Panc1 (cell line): ENCODE results near the gene GNG7. TPM values are rescaled to one million over a fixed set of nuclear protein-coding genes. Genes with fewer than 3 reads are reported as not detected.

Experiments used
- ATAC-seq: fragments of 200-7000 bp; cut with Tn5 transposase; 2 replicates; pipeline ENCODE4 v1.9.1; 2020; ENCODE audit warnings: mild to moderate bottlenecking, moderate library complexity
- BruUV-seq: library from RNA; stranded (reverse); fragments of 400-500 nt; replicated peaks from 2 replicates; lab custom pipeline; 2021; lab: Mats Ljungman, UMichigan
- CTCF ChIA-PET: fragments of 300-600 bp; sonication (Branson Sonifier 250); formaldehyde crosslinking; loops from one replicate; lab custom pipeline; 2022; ENCODE audit warnings: antibody characterized with exemption; lab: Charles Lee
- POLR2A ChIA-PET: fragments of 300-600 bp; sonication (Branson Sonifier 250); formaldehyde crosslinking; loops from one replicate; lab custom pipeline; 2022; ENCODE audit warnings: antibody characterized with exemption; lab: Charles Lee
- DNase-seq: peaks from one replicate; pipeline ENCODE4 v3.0.0-alpha.2; 2010; ENCODE audit warnings: low read depth, low spot score
- H3K27ac ChIP-seq: 2 replicates; pipeline ENCODE4 v1.5.1; 2011; ENCODE audit warnings: mild to moderate bottlenecking, low read length, inconsistent platforms
- H3K27me3 ChIP-seq: fragments of 200-500 bp; sonication (Bioruptor generic); 2 replicates; pipeline ENCODE4 v1.6.0; 2014; ENCODE audit warnings: low read length, inconsistent platforms; ENCODE audit not compliant: control insufficient read depth, insufficient read depth
- H3K36me3 ChIP-seq: fragments of 200-500 bp; sonication (Bioruptor generic); 2 replicates; pipeline ENCODE4 v1.5.1; 2014; ENCODE audit warnings: inconsistent platforms, mild to moderate bottlenecking, low read length, moderate library complexity; ENCODE audit not compliant: control insufficient read depth, insufficient read depth
- H3K4me1 ChIP-seq: 2 replicates; pipeline ENCODE4 v1.5.1; 2011; ENCODE audit warnings: inconsistent platforms, mild to moderate bottlenecking, low read length, moderate library complexity; ENCODE audit not compliant: control insufficient read depth, insufficient read depth
- H3K4me3 ChIP-seq, 2 experiments: 2 replicates each; pipeline ENCODE4 v1.5.1; 2011 to 2012; ENCODE audit warnings: low read depth in 2 of 2, low read length in 2 of 2, mild to moderate bottlenecking in 2 of 2, inconsistent platforms in 1 of 2, moderate library complexity in 1 of 2
- H3K9me3 ChIP-seq: fragments of 200-500 bp; sonication (Bioruptor generic); 2 replicates; pipeline ENCODE4 v1.5.1; 2014; ENCODE audit warnings: low read depth, mild to moderate bottlenecking, inconsistent platforms, low read length, moderate library complexity; ENCODE audit not compliant: control insufficient read depth, insufficient read depth
- POLR2AphosphoS5 ChIP-seq: IDR thresholded peaks from 2 replicates; pipeline ENCODE4 v1.6.1; 2012; ENCODE audit warnings: mild to moderate bottlenecking, low read depth, low read length, moderate library complexity
- REST ChIP-seq, 2 experiments: IDR thresholded peaks; 2 replicates each; pipeline ENCODE4 v1.6.1; 2011 to 2012; ENCODE audit warnings: low read depth in 2 of 2, control low read depth in 1 of 2, low read length in 1 of 2, mild to moderate bottlenecking in 1 of 2, moderate library complexity in 1 of 2; ENCODE audit not compliant: insufficient read depth in 1 of 2
- SIN3A ChIP-seq: IDR thresholded peaks from 2 replicates; pipeline ENCODE4 v1.6.1; 2012; ENCODE audit warnings: low read depth, mild to moderate bottlenecking, low read length, moderate library complexity, borderline replicate concordance; ENCODE audit not compliant: insufficient read depth
- TCF7L2 ChIP-seq: IDR thresholded peaks from 2 replicates; pipeline ENCODE4 v1.6.1; 2011; ENCODE audit warnings: mild to moderate bottlenecking, low read depth, low read length, inconsistent platforms
- in situ Hi-C: cut with HindIII; loops from 2 replicates; pipeline ENCODE4 v1.10.0; 2016; ENCODE audit warnings: low sequenced_read_pairs, low pct_unique_long_range_greater_than_20kb
- intact Hi-C: fragments of 100-400 bp; cut with micrococcal nuclease; formaldehyde crosslinking; loops from one replicate; pipeline ENCODE4 v1.10.0; 2022; ENCODE audit not compliant: unreplicated experiment
- total RNA-seq: library from RNA; stranded (reverse); gene quantifications from one replicate; pipeline ENCODE4 v1.2.1, GENCODE V29; 2021; ENCODE audit not compliant: unreplicated experiment
- TF ChIP-seq, protein P1 (sequence below): fragments of 450-650 bp; IDR thresholded peaks from 2 replicates; pipeline ENCODE4 v1.5.1; 2017; ENCODE audit warnings: mild to moderate bottlenecking

GNG7 gene
- total RNA-seq, 1 experiment from 2014 or later, result 0.74 TPM

DNA sequence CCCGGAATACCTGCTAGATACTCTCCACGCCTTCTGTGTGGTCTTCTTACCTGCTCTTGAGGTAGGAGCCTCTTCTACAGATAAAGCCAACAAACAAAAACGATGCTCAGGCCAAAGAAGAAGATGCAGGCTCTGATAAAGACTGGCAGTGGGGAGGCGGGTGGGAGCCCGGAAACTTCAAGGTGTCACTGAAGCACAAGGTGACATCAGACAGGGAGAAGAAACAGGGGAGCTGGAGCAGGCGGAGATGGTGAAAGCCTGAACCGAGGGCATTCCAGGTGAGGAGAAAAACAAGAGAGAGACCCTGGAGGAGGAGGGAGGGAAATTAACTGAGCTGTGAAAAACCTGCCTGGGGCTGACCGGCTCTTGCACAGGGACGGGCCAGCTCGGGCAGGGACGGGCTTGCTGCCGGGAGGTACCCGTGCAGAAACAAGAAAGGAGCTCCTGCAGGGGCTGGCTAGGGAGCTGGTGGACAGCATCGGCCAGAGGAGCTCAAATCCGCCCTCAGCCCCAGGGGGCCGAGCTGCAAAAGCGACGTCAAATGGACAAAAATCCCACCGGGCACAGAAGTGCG is 19.0 kb downstream of the GNG7 start:
- no TSS peak for BruUV-seq
- in situ Hi-C loops, result no loop called here
- Histone ChIP-seq H3K4me1 (no peaks in the 10 kb centered on the region), H3K27me3 (no peaks in the 10 kb centered on the region), H3K27ac (no peak overlapping the region), H3K9me3 (no peaks in the 10 kb centered on the region), H3K36me3 (no peaks in the 10 kb centered on the region), H3K4me3 (no peak overlapping the region)
- no peak for TF ChIP-seq TCF7L2
- TF ChIP-seq REST (IDR thresholded peaks at IDR 0.05; ENCODE audit: insufficient read depth in 1 of 2, low read depth in 2 of 2, low read length in 1 of 2), result no peak
- TF ChIP-seq SIN3A, result no peak
- TF ChIP-seq, protein P1, sequence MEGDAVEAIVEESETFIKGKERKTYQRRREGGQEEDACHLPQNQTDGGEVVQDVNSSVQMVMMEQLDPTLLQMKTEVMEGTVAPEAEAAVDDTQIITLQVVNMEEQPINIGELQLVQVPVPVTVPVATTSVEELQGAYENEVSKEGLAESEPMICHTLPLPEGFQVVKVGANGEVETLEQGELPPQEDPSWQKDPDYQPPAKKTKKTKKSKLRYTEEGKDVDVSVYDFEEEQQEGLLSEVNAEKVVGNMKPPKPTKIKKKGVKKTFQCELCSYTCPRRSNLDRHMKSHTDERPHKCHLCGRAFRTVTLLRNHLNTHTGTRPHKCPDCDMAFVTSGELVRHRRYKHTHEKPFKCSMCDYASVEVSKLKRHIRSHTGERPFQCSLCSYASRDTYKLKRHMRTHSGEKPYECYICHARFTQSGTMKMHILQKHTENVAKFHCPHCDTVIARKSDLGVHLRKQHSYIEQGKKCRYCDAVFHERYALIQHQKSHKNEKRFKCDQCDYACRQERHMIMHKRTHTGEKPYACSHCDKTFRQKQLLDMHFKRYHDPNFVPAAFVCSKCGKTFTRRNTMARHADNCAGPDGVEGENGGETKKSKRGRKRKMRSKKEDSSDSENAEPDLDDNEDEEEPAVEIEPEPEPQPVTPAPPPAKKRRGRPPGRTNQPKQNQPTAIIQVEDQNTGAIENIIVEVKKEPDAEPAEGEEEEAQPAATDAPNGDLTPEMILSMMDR, result no peak
- no peak for TF ChIP-seq POLR2AphosphoS5
- POLR2A ChIA-PET, result no interaction called here
- intact Hi-C loops, result no loop called here
- DNase-seq, result no peak
- CTCF ChIA-PET, result no interaction called here
- ATAC-seq, result no peak

DNA sequence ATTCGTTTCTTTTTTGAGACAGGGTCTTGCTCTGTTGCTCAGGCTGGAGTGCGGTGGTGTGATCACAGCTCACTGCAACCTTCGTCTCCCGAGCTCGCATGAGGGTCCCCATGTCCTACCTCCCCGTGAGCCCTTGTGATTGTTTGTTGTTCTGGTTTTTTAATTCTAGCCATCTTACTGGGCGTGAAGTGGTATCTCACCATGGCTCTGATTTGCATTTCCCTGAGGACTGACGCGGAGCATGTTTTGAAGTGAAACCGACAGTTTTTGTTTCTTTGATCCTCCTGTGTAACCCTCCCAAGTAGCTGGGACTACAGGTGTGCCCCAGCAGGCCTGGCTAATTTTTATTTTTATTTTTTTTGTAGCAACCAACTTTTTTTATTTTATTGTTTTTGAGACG is 21.7 kb downstream of the GNG7 start:
- no peaks in the 10 kb centered on the region for H3K27me3 ChIP-seq
- POLR2A ChIA-PET, result interaction anchor here (0.6 kb wide), 1 partner anchor 25 kb away, joined by 4 read pairs; no protein-coding TSS in a partner anchor
- ATAC-seq, result no peak
- intact Hi-C loops (no loop called here), in situ Hi-C loops (no loop called here)
- no peak for DNase-seq
- no peak overlapping the region for H3K27ac ChIP-seq
- H3K4me3 ChIP-seq, result no peak overlapping the region
- CTCF ChIA-PET, result no interaction called here
- no peaks in the 10 kb centered on the region for H3K9me3 ChIP-seq
- BruUV-seq, result no TSS peak
- TF ChIP-seq, protein P1, result no peak
- H3K4me1 ChIP-seq, result no peaks in the 10 kb centered on the region
- no peaks in the 10 kb centered on the region for H3K36me3 ChIP-seq
